Measurements from ENCODE around the gene FKBP6. TPM values are rescaled to one million over a fixed set of nuclear protein-coding genes. Genes with fewer than 3 reads are reported as not detected.
"Not testable (repeated sequence)": the region's sequence is repeated elsewhere in the genome, so short reads cannot be mapped to it uniquely, and the experiment has no call there.

The FKBP6 gene
- total RNA-seq, 6 experiments from 2014 or later, result not detected

- peaks cover 0 to 5% (median 0%) of the 10 kb centered on the region in 4 donors for H3K36me3 ChIP-seq
- DNase-seq, result peak in 1 of 3 donors; percentile 36
- no peaks in the 10 kb centered on the region for H3K9me3 ChIP-seq
- 92% methylated on average over 8 of the region's 14 CpGs for WGBS (ENCODE audit: insufficient coverage, low coverage, low lambda C conversion rate, missing lambda C conversion rate)
- TF ChIP-seq CTCF (IDR thresholded peaks at IDR 0.05) (no peak), POLR2A (IDR thresholded peaks at IDR 0.05) (no peak)
- peaks cover 0 to 2% (median 0%) of the 10 kb centered on the region in 4 donors for H3K4me1 ChIP-seq
- intact Hi-C loops (cut with DNase I), result no loop called here
- no peak overlapping the region for H3K27ac ChIP-seq
- no peak overlapping the region for H3K4me3 ChIP-seq
- ATAC-seq, result no peak
- H3K27me3 ChIP-seq, result no peaks in the 10 kb centered on the region
Observed at GRCh38 chr7:73304071-73304470, 23.9 kb upstream of the FKBP6 start.

- H3K4me1 ChIP-seq; intact Hi-C loops (cut with DNase I); H3K27me3 ChIP-seq; H3K27ac ChIP-seq; H3K4me3 ChIP-seq; H3K9me3 ChIP-seq; ATAC-seq; H3K36me3 ChIP-seq: not testable (repeated sequence)
- WGBS (ENCODE audit: insufficient coverage, low coverage, low lambda C conversion rate, missing lambda C conversion rate), result 78% methylated on average over 3 of the region's 15 CpGs
- peak in 1 of 3 donors; percentile 18 for DNase-seq
Observed at GRCh38 chr7:73304612-73305387, 23.2 kb upstream of the FKBP6 start.

- DNase-seq (peak in 1 of 3 donors; percentile 40), ATAC-seq (no peak)
- TF ChIP-seq CTCF (IDR thresholded peaks at IDR 0.05) (no peak), POLR2A (IDR thresholded peaks at IDR 0.05) (no peak)
- H3K27me3 ChIP-seq, result no peaks in the 10 kb centered on the region
- intact Hi-C loops (cut with DNase I), result no loop called here
- H3K4me3 ChIP-seq, result peak overlapping the region in 1 of 3 donors; percentile 86
- H3K36me3 ChIP-seq, result peaks cover 0 to 5% (median 0%) of the 10 kb centered on the region in 4 donors
- peaks cover 0 to 5% (median 0%) of the 10 kb centered on the region in 4 donors for H3K4me1 ChIP-seq
- H3K9me3 ChIP-seq, result no peaks in the 10 kb centered on the region
- no peak overlapping the region for H3K27ac ChIP-seq
- WGBS (ENCODE audit: insufficient coverage, low coverage, low lambda C conversion rate, missing lambda C conversion rate), result 96% methylated on average over 8 of the region's 13 CpGs
Observed at GRCh38 chr7:73307436-73307835, 20.5 kb upstream of the FKBP6 start.

GRCh38 chr7:73308074-73308664 is 19.8 kb upstream of the FKBP6 start:
- 16% methylated on average over 22 of the region's 43 CpGs for WGBS (ENCODE audit: insufficient coverage, low coverage, low lambda C conversion rate, missing lambda C conversion rate)
- Histone ChIP-seq H3K4me1 (peaks cover 0 to 5% (median 0%) of the 10 kb centered on the region in 4 donors), H3K9me3 (no peaks in the 10 kb centered on the region), H3K36me3 (peaks cover 0 to 5% (median 0%) of the 10 kb centered on the region in 4 donors), H3K27me3 (no peaks in the 10 kb centered on the region), H3K27ac (peak overlapping the region in 1 of 3 donors; percentile 6), H3K4me3 (peak overlapping the region; percentile 72 to 86 (median 84))
- intact Hi-C loops (cut with DNase I), result no loop called here
- no peak for TF ChIP-seq POLR2A (IDR thresholded peaks at IDR 0.05)
- TF ChIP-seq CTCF (IDR thresholded peaks at IDR 0.05), result no peak
- peak; percentile 32 to 52 (median 43) for ATAC-seq
- no peak for DNase-seq

GRCh38 chr7:73308665-73309214 is 19.2 kb upstream of the FKBP6 start, which contains the start of gene NSUN5:
Gene NSUN5, minus strand, starts transcription at chr7:73308826. Its CDS starts 36 bp downstream, at chr7:73308790.
- WGBS (ENCODE audit: insufficient coverage, low coverage, low lambda C conversion rate, missing lambda C conversion rate), result 10% methylated on average over 25 of the region's 40 CpGs
- intact Hi-C loops (cut with DNase I), result no loop called here
- DNase-seq (peak; percentile 89 to 92 (median 91)), ATAC-seq (peak; percentile 89 to 98 (median 97))
- peaks cover 0 to 4% (median 0%) of the 10 kb centered on the region in 4 donors for H3K36me3 ChIP-seq
- H3K4me1 ChIP-seq, result peaks cover 0 to 5% (median 0%) of the 10 kb centered on the region in 4 donors
- H3K27me3 ChIP-seq, result no peaks in the 10 kb centered on the region
- H3K27ac ChIP-seq, result peak within 1 kb of the TSS in 1 of 3 donors; percentile 6
- peak within 1 kb of the TSS; percentile 72 to 86 (median 84) for H3K4me3 ChIP-seq
- H3K9me3 ChIP-seq, result no peaks in the 10 kb centered on the region
- TF ChIP-seq CTCF (IDR thresholded peaks at IDR 0.05) (no peak), POLR2A (IDR thresholded peaks at IDR 0.05) (peak; percentile 42)

- H3K27ac ChIP-seq; ATAC-seq; H3K27me3 ChIP-seq; DNase-seq; H3K4me1 ChIP-seq; H3K36me3 ChIP-seq; H3K9me3 ChIP-seq; intact Hi-C loops (cut with DNase I); H3K4me3 ChIP-seq: not testable (repeated sequence)
- WGBS (ENCODE audit: insufficient coverage, low coverage, low lambda C conversion rate, missing lambda C conversion rate), result 100% methylated on average over 7 of the region's 7 CpGs
Observed at GRCh38 chr7:73311421-73311820, 16.5 kb upstream of the FKBP6 start.

All from right lobe of liver (tissue), 6 donors.